ENCODE data around the gene SLC35E1. TPM values are rescaled to one million over a fixed set of nuclear protein-coding genes. Genes with fewer than 3 reads are reported as not detected.

The SLC35E1 gene
- total and polyA plus RNA-seq, 2 donors from 2014 or later = 19.8 to 47.1 TPM

DNA sequence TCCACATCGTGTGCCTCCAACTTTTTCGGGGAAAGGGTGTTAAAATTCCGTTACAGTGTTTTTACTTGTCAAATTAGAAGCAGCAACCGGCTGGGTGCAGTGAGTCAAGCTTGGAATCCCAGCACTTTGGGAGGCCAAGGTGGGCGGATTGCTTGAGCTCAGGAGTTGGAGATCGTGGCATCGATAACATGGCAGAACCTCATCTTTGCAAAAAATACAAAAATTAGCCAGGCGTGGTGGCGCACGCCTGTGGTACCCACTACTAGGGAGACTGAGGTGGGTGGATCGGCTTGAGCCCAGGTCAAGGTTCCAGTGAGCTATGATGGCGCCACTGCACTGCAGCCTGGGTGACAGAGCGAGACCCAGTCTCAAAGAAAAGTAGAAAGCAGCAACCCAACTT, 1.1 kb upstream of the SLC35E1 start:
- Histone ChIP-seq H3K27ac (ENCODE audit: low read depth in 2 of 2, low read length in 2 of 2) (no peak overlapping the region), H3K27me3 (ENCODE audit: control insufficient read depth, insufficient read depth, low read length) (no peaks in the 10 kb centered on the region), H3K36me3 (ENCODE audit: control insufficient read depth in 2 of 3, insufficient read depth in 3 of 3, low read length in 3 of 3) (peaks cover 0 to 21% (median 4%) of the 10 kb centered on the region in 3 donors), H3K9me3 (ENCODE audit: control insufficient read depth in 2 of 3, insufficient read depth in 1 of 3, low read length in 3 of 3) (no peaks in the 10 kb centered on the region), H3K4me1 (ENCODE audit: control insufficient read depth in 2 of 3, insufficient read depth in 2 of 3, low read depth in 1 of 3, low read length in 3 of 3) (peaks cover 0 to 26% (median 6%) of the 10 kb centered on the region in 3 donors), H3K9ac (ENCODE audit: low read length in 3 of 3) (peak overlapping the region; percentile 37 to 85 (median 80)), H3K4me3 (ENCODE audit: low read length in 3 of 3) (peak overlapping the region; percentile 65 to 92 (median 88))
- intact Hi-C loops (cut with DNase I) = no loop called here
- FAIRE-seq (no peak), DNase-seq (no peak)
- TF ChIP-seq, protein P1, sequence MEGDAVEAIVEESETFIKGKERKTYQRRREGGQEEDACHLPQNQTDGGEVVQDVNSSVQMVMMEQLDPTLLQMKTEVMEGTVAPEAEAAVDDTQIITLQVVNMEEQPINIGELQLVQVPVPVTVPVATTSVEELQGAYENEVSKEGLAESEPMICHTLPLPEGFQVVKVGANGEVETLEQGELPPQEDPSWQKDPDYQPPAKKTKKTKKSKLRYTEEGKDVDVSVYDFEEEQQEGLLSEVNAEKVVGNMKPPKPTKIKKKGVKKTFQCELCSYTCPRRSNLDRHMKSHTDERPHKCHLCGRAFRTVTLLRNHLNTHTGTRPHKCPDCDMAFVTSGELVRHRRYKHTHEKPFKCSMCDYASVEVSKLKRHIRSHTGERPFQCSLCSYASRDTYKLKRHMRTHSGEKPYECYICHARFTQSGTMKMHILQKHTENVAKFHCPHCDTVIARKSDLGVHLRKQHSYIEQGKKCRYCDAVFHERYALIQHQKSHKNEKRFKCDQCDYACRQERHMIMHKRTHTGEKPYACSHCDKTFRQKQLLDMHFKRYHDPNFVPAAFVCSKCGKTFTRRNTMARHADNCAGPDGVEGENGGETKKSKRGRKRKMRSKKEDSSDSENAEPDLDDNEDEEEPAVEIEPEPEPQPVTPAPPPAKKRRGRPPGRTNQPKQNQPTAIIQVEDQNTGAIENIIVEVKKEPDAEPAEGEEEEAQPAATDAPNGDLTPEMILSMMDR (IDR thresholded peaks at IDR 0.05; ENCODE audit: borderline replicate concordance, extremely low read depth, insufficient read depth) = no peak

DNA sequence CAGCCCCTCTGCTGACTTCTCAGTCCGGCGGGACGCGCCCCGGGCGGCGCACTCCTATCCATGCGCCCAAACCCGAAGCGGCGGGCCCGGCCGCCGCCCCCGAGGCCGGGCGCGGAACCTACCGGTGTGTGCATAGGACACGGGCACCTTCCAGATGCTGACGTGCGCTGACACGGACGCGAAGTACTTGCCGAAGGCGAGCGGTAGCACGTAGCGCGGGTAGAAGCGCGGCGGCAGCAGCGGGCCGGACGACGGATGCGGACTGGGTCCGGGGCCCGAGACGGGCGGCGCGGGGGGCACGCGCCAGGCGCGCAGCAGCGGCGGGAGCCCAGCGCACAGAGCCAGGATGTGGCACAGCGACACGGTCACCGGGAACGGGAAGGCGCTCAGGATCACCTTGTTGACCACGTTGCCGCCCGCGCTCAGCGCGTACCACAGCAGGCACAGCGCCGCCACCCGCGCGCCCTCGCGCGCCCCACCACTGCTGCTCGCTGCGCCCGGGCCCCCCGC, 338 bp downstream of the SLC35E1 start:
- H3K4me3 ChIP-seq (ENCODE audit: low read length in 3 of 3) = peak overlapping the region; percentile 75 to 87 (median 80)
- H3K9me3 ChIP-seq (ENCODE audit: control insufficient read depth in 2 of 3, insufficient read depth in 1 of 3, low read length in 3 of 3) = no peaks in the 10 kb centered on the region
- peak overlapping the region; percentile 36 to 66 (median 58) for H3K9ac ChIP-seq (ENCODE audit: low read length in 3 of 3)
- DNase-seq (peak in 2 of 5 donors; percentile 68 to 88), FAIRE-seq (no peak)
- H3K27me3 ChIP-seq (ENCODE audit: control insufficient read depth, insufficient read depth, low read length) = no peaks in the 10 kb centered on the region
- peaks cover 0 to 26% (median 6%) of the 10 kb centered on the region in 3 donors for H3K4me1 ChIP-seq (ENCODE audit: control insufficient read depth in 2 of 3, insufficient read depth in 2 of 3, low read depth in 1 of 3, low read length in 3 of 3)
- peak overlapping the region; percentile 48 to 80 for H3K27ac ChIP-seq (ENCODE audit: low read depth in 2 of 2, low read length in 2 of 2)
- TF ChIP-seq, protein P1 (IDR thresholded peaks at IDR 0.05; ENCODE audit: borderline replicate concordance, extremely low read depth, insufficient read depth) = no peak
- intact Hi-C loops (cut with DNase I) = no loop called here
- peaks cover 0 to 21% (median 4%) of the 10 kb centered on the region in 3 donors for H3K36me3 ChIP-seq (ENCODE audit: control insufficient read depth in 2 of 3, insufficient read depth in 3 of 3, low read length in 3 of 3)

DNA sequence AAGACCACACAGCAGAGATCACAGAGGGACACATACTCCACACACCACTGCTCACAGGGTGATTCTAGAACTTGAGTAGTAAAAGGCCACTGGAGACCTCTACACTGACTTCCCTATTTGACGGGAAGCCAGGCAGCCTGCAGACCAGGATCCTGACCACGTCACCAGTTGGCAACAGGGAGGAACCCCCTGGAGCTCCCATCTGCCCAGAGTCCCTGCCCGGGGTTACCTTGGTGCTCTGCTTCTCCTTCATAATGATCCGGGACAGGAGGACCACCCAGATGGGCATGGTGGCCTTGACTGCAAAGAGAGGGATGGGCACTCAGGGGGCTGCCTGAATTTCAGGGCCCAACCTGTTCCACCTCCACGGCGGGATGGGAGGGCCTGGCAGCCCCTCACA, 932 bp downstream of the SLC35E1 start:
- no peak for FAIRE-seq

More for the DNA sequence above, 932 bp downstream of the SLC35E1 start:
- Histone ChIP-seq H3K27ac (ENCODE audit: low read depth in 2 of 2, low read length in 2 of 2) (no peak overlapping the region), H3K36me3 (ENCODE audit: control insufficient read depth in 2 of 3, insufficient read depth in 3 of 3, low read length in 3 of 3) (peaks cover under 1 to 27% (median 8%) of the 10 kb centered on the region in 3 donors), H3K27me3 (ENCODE audit: control insufficient read depth, insufficient read depth, low read length) (no peaks in the 10 kb centered on the region), H3K9ac (ENCODE audit: low read length in 3 of 3) (peak overlapping the region; percentile 13 to 66 (median 58)), H3K4me3 (ENCODE audit: low read length in 3 of 3) (peak overlapping the region; percentile 75 to 87 (median 80)), H3K4me1 (ENCODE audit: control insufficient read depth in 2 of 3, insufficient read depth in 2 of 3, low read depth in 1 of 3, low read length in 3 of 3) (peaks cover 0 to 26% (median 6%) of the 10 kb centered on the region in 3 donors), H3K9me3 (ENCODE audit: control insufficient read depth in 2 of 3, insufficient read depth in 1 of 3, low read length in 3 of 3) (no peaks in the 10 kb centered on the region)
- intact Hi-C loops (cut with DNase I) = no loop called here
- peak in 1 of 5 donors; percentile 57 for DNase-seq
- TF ChIP-seq, protein P1 (IDR thresholded peaks at IDR 0.05; ENCODE audit: borderline replicate concordance, extremely low read depth, insufficient read depth) = no peak

All from kidney (tissue), 14 donors.